Loucy (cell line): ENCODE data around the gene C2CD4B.

Source experiments
- H2AFZ ChIP-seq: fragments of 200-600 bp; sonication (generic); 2 replicates; pipeline ENCODE4 v1.6.0; 2016; ENCODE audit warnings: antibody characterized with exemption, mild to moderate bottlenecking, low read length, moderate library complexity
- H3F3A ChIP-seq: fragments of 200-600 bp; 2 replicates; pipeline ENCODE4 v1.6.0; 2016; ENCODE audit warnings: antibody characterized with exemption, low read depth, mild to moderate bottlenecking
- H3K27me3 ChIP-seq: fragments of 200-600 bp; sonication (generic); 2 replicates; pipeline ENCODE4 v1.6.1; 2014; ENCODE audit warnings: low read length, mild to moderate bottlenecking; ENCODE audit not compliant: insufficient read depth, poor library complexity, severe bottlenecking
- H3K36me3 ChIP-seq: fragments of 200-600 bp; sonication (generic); 2 replicates; pipeline ENCODE4 v1.6.1; 2016; ENCODE audit warnings: low read length; ENCODE audit not compliant: insufficient read depth
- H3K4me1 ChIP-seq: fragments of 200-600 bp; sonication (generic); 2 replicates; pipeline ENCODE4 v1.5.1; 2014; ENCODE audit warnings: low read length, mild to moderate bottlenecking; ENCODE audit not compliant: insufficient read depth, poor library complexity, severe bottlenecking
- H3K4me2 ChIP-seq: fragments of 200-600 bp; sonication (generic); 2 replicates; pipeline ENCODE4 v1.6.0; 2014; ENCODE audit warnings: antibody characterized with exemption, low read length, low read depth, mild to moderate bottlenecking; ENCODE audit not compliant: poor library complexity, severe bottlenecking
- H3K4me3 ChIP-seq: fragments of 200-600 bp; sonication (generic); 2 replicates; pipeline ENCODE4 v1.5.1; 2014; ENCODE audit warnings: low read length, mild to moderate bottlenecking, mixed read lengths; ENCODE audit not compliant: poor library complexity, severe bottlenecking
- H3K79me2 ChIP-seq: fragments of 200-600 bp; sonication (generic); 2 replicates; pipeline ENCODE4 v1.6.1; 2014; ENCODE audit warnings: low read length; ENCODE audit not compliant: insufficient read depth
- H3K9ac ChIP-seq: fragments of 200-600 bp; sonication (generic); 2 replicates; pipeline ENCODE4 v1.6.0; 2014; ENCODE audit warnings: mild to moderate bottlenecking, low read depth, low read length, moderate library complexity; ENCODE audit not compliant: poor library complexity, severe bottlenecking
- H3K9me2 ChIP-seq: fragments of 200-600 bp; sonication (generic); replicated peaks from 2 replicates; pipeline ENCODE4 v1.6.1; 2016; ENCODE audit warnings: low read depth, low read length, mixed read lengths
- H3K9me3 ChIP-seq: fragments of 200-600 bp; sonication (generic); 2 replicates; pipeline ENCODE4 v1.6.1; 2014; ENCODE audit warnings: mild to moderate bottlenecking, antibody characterized with exemption, low read length, low read depth; ENCODE audit not compliant: insufficient read depth
- H4K20me1 ChIP-seq: fragments of 200-600 bp; sonication (generic); 2 replicates; pipeline ENCODE4 v1.6.0; 2014; ENCODE audit warnings: antibody characterized with exemption, low read length, mild to moderate bottlenecking; ENCODE audit not compliant: insufficient read depth, poor library complexity, severe bottlenecking
- EZH2phosphoT487 ChIP-seq: fragments of 200-600 bp; IDR thresholded peaks from 2 replicates; pipeline ENCODE4 v1.6.1; 2018; ENCODE audit warnings: antibody characterized with exemption, mild to moderate bottlenecking, moderate library complexity, borderline replicate concordance
- TF ChIP-seq, protein P1 (sequence below): fragments of 200-600 bp; sonication (generic); conservative IDR thresholded peaks from 2 replicates; pipeline ENCODE4 v1.5.1; 2014; ENCODE audit warnings: mild to moderate bottlenecking, antibody characterized with exemption, low read length

The C2CD4B gene

DNA sequence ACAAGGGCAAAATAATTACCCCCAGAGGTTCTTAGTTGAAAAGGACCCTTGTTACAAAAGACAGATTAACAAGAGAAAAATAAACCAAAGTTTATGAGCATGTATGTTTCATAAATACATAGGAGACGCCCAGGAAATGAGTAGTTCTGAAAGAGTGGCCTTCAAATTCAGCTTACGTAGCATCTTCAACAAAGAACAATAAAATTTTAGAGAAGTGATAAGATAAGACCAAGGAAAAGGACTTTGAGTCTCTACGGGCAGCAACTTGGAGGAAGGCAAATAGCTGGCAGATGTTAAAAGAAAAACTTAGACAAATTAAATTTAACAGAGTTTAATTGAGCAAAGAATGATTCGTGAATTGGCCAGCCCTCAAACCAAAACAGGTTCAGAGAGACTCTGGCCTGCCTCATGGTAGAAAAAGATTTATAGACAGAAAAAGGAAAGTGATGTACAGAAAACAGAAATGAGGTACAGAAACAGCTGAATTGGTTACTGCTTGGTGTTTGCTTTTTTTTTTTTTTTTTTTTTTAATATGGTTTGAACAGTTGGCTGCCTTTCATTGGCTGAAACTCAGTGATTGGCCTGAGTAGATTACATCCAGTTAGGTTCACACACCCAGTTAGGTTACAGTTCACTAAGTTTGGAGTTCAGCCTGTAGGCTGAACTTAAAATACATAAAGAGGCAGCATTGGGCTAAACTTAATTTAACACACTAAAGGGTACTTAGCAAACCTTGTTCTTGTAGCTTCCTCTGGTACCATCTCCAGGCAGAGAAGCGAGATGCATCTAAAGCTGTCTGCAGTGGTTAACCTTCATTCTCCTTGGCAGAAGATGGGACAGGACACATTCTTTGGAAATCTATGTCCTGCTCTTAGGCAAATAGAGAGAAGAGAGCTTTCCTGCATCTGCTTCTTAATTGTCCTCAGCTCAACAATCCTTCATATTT, 23.2 kb downstream of the C2CD4B start:
- Histone ChIP-seq H3K9me3 (no peaks in the 10 kb centered on the region), H3K4me1 (peaks cover 4% of the 10 kb centered on the region), H4K20me1 (no peaks in the 10 kb centered on the region), H3K9ac (no peak overlapping the region), H3K4me2 (no peak overlapping the region), H3K27me3 (no peaks in the 10 kb centered on the region), H3K4me3 (no peak overlapping the region), H3F3A (no peaks in the 10 kb centered on the region), H3K79me2 (no peaks in the 10 kb centered on the region), H3K9me2 (no peaks in the 10 kb centered on the region), H2AFZ (no peak overlapping the region), H3K36me3 (no peaks in the 10 kb centered on the region)
- TF ChIP-seq, protein P1, sequence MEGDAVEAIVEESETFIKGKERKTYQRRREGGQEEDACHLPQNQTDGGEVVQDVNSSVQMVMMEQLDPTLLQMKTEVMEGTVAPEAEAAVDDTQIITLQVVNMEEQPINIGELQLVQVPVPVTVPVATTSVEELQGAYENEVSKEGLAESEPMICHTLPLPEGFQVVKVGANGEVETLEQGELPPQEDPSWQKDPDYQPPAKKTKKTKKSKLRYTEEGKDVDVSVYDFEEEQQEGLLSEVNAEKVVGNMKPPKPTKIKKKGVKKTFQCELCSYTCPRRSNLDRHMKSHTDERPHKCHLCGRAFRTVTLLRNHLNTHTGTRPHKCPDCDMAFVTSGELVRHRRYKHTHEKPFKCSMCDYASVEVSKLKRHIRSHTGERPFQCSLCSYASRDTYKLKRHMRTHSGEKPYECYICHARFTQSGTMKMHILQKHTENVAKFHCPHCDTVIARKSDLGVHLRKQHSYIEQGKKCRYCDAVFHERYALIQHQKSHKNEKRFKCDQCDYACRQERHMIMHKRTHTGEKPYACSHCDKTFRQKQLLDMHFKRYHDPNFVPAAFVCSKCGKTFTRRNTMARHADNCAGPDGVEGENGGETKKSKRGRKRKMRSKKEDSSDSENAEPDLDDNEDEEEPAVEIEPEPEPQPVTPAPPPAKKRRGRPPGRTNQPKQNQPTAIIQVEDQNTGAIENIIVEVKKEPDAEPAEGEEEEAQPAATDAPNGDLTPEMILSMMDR = no peak
- TF ChIP-seq EZH2phosphoT487 = no peak

DNA sequence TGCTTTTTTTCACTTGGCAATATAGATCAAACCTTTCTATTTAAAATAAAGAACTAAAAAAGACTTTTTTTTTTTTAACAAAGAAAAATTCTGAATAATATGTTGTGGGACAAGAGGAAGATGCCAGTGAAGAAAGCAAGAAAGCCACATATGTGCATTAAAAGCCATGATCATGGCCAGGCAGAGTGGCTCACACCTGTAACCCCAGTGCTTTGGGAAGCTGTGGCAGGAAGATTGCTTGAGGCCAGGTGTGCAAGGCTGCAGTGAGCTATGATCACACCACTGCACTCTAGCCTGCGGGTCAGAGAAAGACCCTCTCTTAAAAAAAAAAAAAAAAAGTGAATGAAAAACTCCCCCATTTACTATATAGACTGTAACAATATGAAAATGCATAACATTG, 23.9 kb downstream of the C2CD4B start:
- Histone ChIP-seq H3K27me3 (no peaks in the 10 kb centered on the region), H3K4me2 (no peak overlapping the region), H3K36me3 (no peaks in the 10 kb centered on the region), H3K9me2 (no peaks in the 10 kb centered on the region), H3F3A (no peaks in the 10 kb centered on the region), H3K9ac (no peak overlapping the region), H3K4me3 (no peak overlapping the region), H3K9me3 (no peaks in the 10 kb centered on the region), H4K20me1 (no peaks in the 10 kb centered on the region), H3K79me2 (no peaks in the 10 kb centered on the region), H3K4me1 (peaks cover 4% of the 10 kb centered on the region), H2AFZ (no peak overlapping the region)
- TF ChIP-seq, protein P1 = no peak
- TF ChIP-seq EZH2phosphoT487 = no peak

DNA sequence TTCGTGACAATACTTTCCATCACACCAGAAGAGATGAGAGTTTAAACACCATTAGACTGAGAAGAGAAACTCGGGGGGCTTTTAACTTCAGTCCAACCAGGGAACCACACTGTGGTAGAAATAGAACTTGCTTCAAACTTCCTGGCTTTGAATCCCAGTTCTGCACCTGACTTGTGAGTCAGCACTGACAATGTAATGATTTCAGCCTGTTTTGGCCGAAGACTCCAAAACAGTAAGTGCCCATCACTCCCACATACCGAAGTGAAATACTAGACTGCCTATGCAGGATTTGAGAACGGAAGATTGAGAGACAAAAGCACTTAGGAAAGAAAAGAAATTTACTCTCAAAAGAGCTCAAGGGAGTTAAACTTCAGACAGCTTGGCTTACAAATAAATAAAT, 27.0 kb downstream of the C2CD4B start:
- Histone ChIP-seq H3F3A (no peaks in the 10 kb centered on the region), H3K4me3 (no peak overlapping the region), H3K4me2 (no peak overlapping the region), H3K9me2 (no peaks in the 10 kb centered on the region), H3K9me3 (no peaks in the 10 kb centered on the region), H4K20me1 (no peaks in the 10 kb centered on the region), H3K27me3 (no peaks in the 10 kb centered on the region), H3K79me2 (no peaks in the 10 kb centered on the region), H3K4me1 (peaks cover 4% of the 10 kb centered on the region), H2AFZ (no peak overlapping the region), H3K36me3 (no peaks in the 10 kb centered on the region), H3K9ac (no peak overlapping the region)
- TF ChIP-seq, protein P1 = no peak
- no peak for TF ChIP-seq EZH2phosphoT487
